ENCODE measurements around the gene DDX17. TPM values are rescaled to one million over a fixed set of nuclear protein-coding genes. Genes with fewer than 3 reads are reported as not detected.

The DDX17 gene
- total RNA-seq, 1 experiment from 2014 or later: 399 TPM

GRCh38 chr22:38467438-38467903, 38.6 kb downstream of the DDX17 start:
- CTCF ChIA-PET: interaction anchor here (1.2 to 1.9 kb wide), 2 partner anchors 32 to 55 kb away, joined by 3 to 5 read pairs; no protein-coding TSS in a partner anchor
- H3K27ac Mint-ChIP-seq: no peak overlapping the region
- peaks cover 60% of the 10 kb centered on the region for H3K27me3 Mint-ChIP-seq (ENCODE audit: low read depth)
- ATAC-seq (no peak), DNase-seq (ENCODE audit: low spot score) (peak; percentile 48)
- peaks cover 23% of the 10 kb centered on the region for H3K4me1 Mint-ChIP-seq
- no peaks in the 10 kb centered on the region for H3K36me3 Mint-ChIP-seq
- no peaks in the 10 kb centered on the region for H3K9me3 Mint-ChIP-seq
- TF ChIP-seq ZMAT4 (CRISPR knock-in tag; IDR thresholded peaks at IDR 0.05): no peak
- 0 out of 2 replicates have a peak, but pooled peaks have one; percentile 14 for TF ChIP-seq NR3C1 (CRISPR knock-in tag; conservative IDR thresholded peaks at IDR 0.05; ENCODE audit: low read depth)
- peak overlapping the region; percentile 80 for H3K4me3 Mint-ChIP-seq
- POLR2A ChIA-PET: no interaction called here

DNA sequence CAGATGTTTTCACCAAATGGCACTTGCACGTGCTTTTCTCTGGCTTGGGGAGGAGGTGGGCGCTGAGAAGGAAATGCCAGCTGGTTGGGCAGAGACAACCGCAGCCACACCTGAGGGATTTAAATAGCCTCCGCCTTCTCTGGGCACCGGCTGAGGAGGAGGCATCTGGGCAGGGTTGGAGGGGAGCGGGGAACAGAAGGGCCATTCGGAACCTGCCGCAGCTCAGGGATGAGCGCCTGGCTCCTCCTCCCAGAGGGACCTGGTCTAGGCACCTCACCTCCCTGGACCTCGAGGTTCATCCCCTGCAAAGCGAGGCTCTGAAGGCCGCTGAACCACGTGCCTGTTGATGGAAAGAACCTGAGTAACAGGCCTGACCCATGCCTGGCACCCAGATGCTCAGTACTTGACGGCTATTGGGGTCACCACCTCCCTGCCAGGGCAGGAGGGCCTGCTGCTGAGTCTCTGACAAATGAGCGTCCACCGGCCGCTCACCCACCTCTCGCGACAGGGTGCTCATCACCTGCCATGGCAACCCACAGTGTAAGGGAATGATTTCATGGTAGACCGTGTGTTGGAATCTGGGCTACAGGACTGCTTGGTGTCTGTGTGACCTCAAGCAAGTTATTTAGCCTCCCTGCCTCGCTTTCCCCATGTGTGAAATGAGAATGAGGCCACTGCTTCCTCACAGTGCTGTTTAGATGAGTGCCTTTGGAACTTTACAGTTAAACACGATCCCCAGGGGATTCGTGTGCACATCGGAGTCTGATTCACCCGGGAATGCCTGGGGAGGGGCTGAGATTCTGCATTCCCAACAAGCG, 40.2 kb downstream of the DDX17 start:
- Mint-ChIP-seq H3K4me1 (peaks cover 27% of the 10 kb centered on the region), H3K27me3 (ENCODE audit: low read depth) (peaks cover 76% of the 10 kb centered on the region), H3K27ac (no peak overlapping the region), H3K36me3 (no peaks in the 10 kb centered on the region), H3K4me3 (no peak overlapping the region), H3K9me3 (no peaks in the 10 kb centered on the region)
- TF ChIP-seq, protein P1, sequence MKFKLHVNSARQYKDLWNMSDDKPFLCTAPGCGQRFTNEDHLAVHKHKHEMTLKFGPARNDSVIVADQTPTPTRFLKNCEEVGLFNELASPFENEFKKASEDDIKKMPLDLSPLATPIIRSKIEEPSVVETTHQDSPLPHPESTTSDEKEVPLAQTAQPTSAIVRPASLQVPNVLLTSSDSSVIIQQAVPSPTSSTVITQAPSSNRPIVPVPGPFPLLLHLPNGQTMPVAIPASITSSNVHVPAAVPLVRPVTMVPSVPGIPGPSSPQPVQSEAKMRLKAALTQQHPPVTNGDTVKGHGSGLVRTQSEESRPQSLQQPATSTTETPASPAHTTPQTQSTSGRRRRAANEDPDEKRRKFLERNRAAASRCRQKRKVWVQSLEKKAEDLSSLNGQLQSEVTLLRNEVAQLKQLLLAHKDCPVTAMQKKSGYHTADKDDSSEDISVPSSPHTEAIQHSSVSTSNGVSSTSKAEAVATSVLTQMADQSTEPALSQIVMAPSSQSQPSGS (CRISPR knock-in tag; IDR thresholded peaks at IDR 0.05; ENCODE audit: borderline replicate concordance, low read depth): no peak
- TF ChIP-seq ELF4 (CRISPR knock-in tag; IDR thresholded peaks at IDR 0.05; ENCODE audit: low read depth): no peak
- no peak for TF ChIP-seq ZNF138 (CRISPR knock-in tag; conservative IDR thresholded peaks at IDR 0.05)
- no peak for TF ChIP-seq MAX (CRISPR knock-in tag; IDR thresholded peaks at IDR 0.05)
- TF ChIP-seq, protein P2, sequence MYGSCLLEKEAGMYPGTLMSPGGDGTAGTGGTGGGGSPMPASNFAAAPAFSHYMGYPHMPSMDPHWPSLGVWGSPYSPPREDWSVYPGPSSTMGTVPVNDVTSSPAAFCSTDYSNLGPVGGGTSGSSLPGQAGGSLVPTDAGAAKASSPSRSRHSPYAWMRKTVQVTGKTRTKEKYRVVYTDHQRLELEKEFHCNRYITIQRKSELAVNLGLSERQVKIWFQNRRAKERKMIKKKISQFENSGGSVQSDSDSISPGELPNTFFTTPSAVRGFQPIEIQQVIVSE (CRISPR knock-in tag; IDR thresholded peaks at IDR 0.05; ENCODE audit: borderline replicate concordance): no peak
- TF ChIP-seq JAZF1 (CRISPR knock-in tag; IDR thresholded peaks at IDR 0.05): no peak
- TF ChIP-seq, protein P3, sequence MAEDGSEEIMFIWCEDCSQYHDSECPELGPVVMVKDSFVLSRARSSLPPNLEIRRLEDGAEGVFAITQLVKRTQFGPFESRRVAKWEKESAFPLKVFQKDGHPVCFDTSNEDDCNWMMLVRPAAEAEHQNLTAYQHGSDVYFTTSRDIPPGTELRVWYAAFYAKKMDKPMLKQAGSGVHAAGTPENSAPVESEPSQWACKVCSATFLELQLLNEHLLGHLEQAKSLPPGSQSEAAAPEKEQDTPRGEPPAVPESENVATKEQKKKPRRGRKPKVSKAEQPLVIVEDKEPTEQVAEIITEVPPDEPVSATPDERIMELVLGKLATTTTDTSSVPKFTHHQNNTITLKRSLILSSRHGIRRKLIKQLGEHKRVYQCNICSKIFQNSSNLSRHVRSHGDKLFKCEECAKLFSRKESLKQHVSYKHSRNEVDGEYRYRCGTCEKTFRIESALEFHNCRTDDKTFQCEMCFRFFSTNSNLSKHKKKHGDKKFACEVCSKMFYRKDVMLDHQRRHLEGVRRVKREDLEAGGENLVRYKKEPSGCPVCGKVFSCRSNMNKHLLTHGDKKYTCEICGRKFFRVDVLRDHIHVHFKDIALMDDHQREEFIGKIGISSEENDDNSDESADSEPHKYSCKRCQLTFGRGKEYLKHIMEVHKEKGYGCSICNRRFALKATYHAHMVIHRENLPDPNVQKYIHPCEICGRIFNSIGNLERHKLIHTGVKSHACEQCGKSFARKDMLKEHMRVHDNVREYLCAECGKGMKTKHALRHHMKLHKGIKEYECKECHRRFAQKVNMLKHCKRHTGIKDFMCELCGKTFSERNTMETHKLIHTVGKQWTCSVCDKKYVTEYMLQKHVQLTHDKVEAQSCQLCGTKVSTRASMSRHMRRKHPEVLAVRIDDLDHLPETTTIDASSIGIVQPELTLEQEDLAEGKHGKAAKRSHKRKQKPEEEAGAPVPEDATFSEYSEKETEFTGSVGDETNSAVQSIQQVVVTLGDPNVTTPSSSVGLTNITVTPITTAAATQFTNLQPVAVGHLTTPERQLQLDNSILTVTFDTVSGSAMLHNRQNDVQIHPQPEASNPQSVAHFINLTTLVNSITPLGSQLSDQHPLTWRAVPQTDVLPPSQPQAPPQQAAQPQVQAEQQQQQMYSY (CRISPR knock-in tag; IDR thresholded peaks at IDR 0.05): no peak
- TF ChIP-seq FOXK1 (CRISPR knock-in tag; IDR thresholded peaks at IDR 0.05): no peak
- TF ChIP-seq PRRX2 (CRISPR knock-in tag; IDR thresholded peaks at IDR 0.05): no peak
- no peak for TF ChIP-seq ZNF416 (CRISPR knock-in tag; IDR thresholded peaks at IDR 0.05)
- TF ChIP-seq NR2C2 (CRISPR knock-in tag; IDR thresholded peaks at IDR 0.05): no peak
- TF ChIP-seq SMAD4 (CRISPR knock-in tag; IDR thresholded peaks at IDR 0.05): no peak
- no peak for ATAC-seq
- ChIA-PET CTCF (interaction anchor here (1.7 kb wide), 1 partner anchor 31 kb away, joined by 5 read pairs; no protein-coding TSS in a partner anchor), POLR2A (no interaction called here)
- DNase-seq (ENCODE audit: low spot score): no peak

Measured in WTC11 (cell line).